HCT116 (cell line): ENCODE data around the gene CXXC5. TPM values are rescaled to one million over a fixed set of nuclear protein-coding genes. Genes with fewer than 3 reads are reported as not detected.

Experiments used
- ATAC-seq: fragments of 200-7000 bp; cut with Tn5 transposase; 2 replicates; pipeline ENCODE4 v1.9.1; 2020; ENCODE audit warnings: mild to moderate bottlenecking, moderate library complexity
- BruUV-seq: library from RNA; stranded (reverse); fragments of 400-500 nt; replicated peaks from 2 replicates; lab custom pipeline; 2021; lab: Mats Ljungman, UMichigan
- CTCF ChIA-PET: fragments of 300-600 bp; sonication (Branson Sonifier 250); formaldehyde crosslinking; loops from one replicate; lab custom pipeline; 2021; ENCODE audit warnings: antibody characterized with exemption; lab: Charles Lee
- POLR2A ChIA-PET: fragments of 300-600, 350-600 bp; sonication (Branson Sonifier 250); formaldehyde crosslinking; loops from one replicate; lab custom pipeline; 2021; ENCODE audit warnings: antibody characterized with exemption; lab: Charles Lee
- RAD21 ChIA-PET, 2 experiments: fragments of 300-600 bp; sonication (Branson Sonifier 250); formaldehyde crosslinking; loops; one replicate each; lab custom pipeline; 2023; ENCODE audit warnings: low total read pairs in 2 of 2; ENCODE audit not compliant: uncharacterized antibody in 2 of 2, unreplicated experiment in 2 of 2, low non-redundant PET in 1 of 2; lab: Charles Lee
- DNase-seq: peaks from one replicate; pipeline ENCODE4 v3.0.0-alpha.2; 2010; ENCODE audit warnings: low read depth, low spot score
- H2AFZ ChIP-seq: fragments of 200-600 bp; shearing (Covaris generic), sonication (generic); 2 replicates; pipeline ENCODE4 v1.6.1; 2017; ENCODE audit warnings: low read depth, mixed run types, mixed read lengths, antibody characterized with exemption, low read length; ENCODE audit not compliant: poor library complexity, severe bottlenecking
- H3K27ac ChIP-seq: 2 replicates; pipeline ENCODE4 v1.5.1; 2012; ENCODE audit warnings: low read depth, low read length
- H3K27me3 ChIP-seq: fragments of 200-600 bp; sonication (generic); 2 replicates; pipeline ENCODE4 v1.6.1; 2016; ENCODE audit warnings: mixed run types, low read length, mixed read lengths; ENCODE audit not compliant: insufficient read depth
- H3K36me3 ChIP-seq, 2 experiments: fragments of 200-500 bp in 1 of 2; fragments of 200-600 bp in 1 of 2; sonication (Bioruptor generic) in 1 of 2; sonication (generic) in 1 of 2; 2 replicates each; pipeline versions ENCODE4 v1.5.1 to v1.6.1; 2014 to 2016; ENCODE audit warnings: low read length in 2 of 2, inconsistent platforms in 1 of 2, mixed read lengths in 1 of 2, mixed run types in 1 of 2; ENCODE audit not compliant: insufficient read depth in 2 of 2, control insufficient read depth in 1 of 2
- H3K4me1 ChIP-seq, 2 experiments: fragments of 200-600 bp in 1 of 2; sonication (generic) in 1 of 2; 2 replicates each; pipeline versions ENCODE4 v1.5.1 to v1.6.1; 2012 to 2017; ENCODE audit warnings: low read length in 2 of 2, inconsistent platforms in 1 of 2, mild to moderate bottlenecking in 1 of 2, mixed read lengths in 1 of 2, mixed run types in 1 of 2, moderate library complexity in 1 of 2; ENCODE audit not compliant: insufficient read depth in 2 of 2, control insufficient read depth in 1 of 2
- H3K4me2 ChIP-seq: fragments of 200-600 bp; sonication (generic); 2 replicates; pipeline ENCODE4 v1.6.1; 2017; ENCODE audit warnings: mixed run types, low read length, mixed read lengths
- H3K4me3 ChIP-seq, 2 experiments: fragments of 200-600 bp in 1 of 2; sonication (generic) in 1 of 2; replicated peaks in 1 of 2; 2 replicates each; pipeline ENCODE4 v1.5.1; 2011 to 2016; ENCODE audit warnings: low read length in 2 of 2, control low read depth in 1 of 2, low read depth in 1 of 2, mild to moderate bottlenecking in 1 of 2, mixed read lengths in 1 of 2, mixed run types in 1 of 2
- H3K79me2 ChIP-seq: fragments of 200-600 bp; sonication (generic); 2 replicates; pipeline ENCODE4 v1.6.1; 2017; ENCODE audit warnings: mild to moderate bottlenecking, mixed run types, low read length, moderate library complexity, mixed read lengths; ENCODE audit not compliant: insufficient read depth
- H3K9ac ChIP-seq: fragments of 200-600 bp; sonication (generic); 2 replicates; pipeline ENCODE4 v1.6.1; 2016; ENCODE audit warnings: low read length, mixed read lengths
- H3K9me2 ChIP-seq: fragments of 200-600 bp; sonication (generic), shearing (Covaris generic); 2 replicates; pipeline ENCODE4 v1.6.1; 2017; ENCODE audit warnings: mixed run types, mild to moderate bottlenecking, moderate library complexity; ENCODE audit not compliant: insufficient read depth
- H3K9me3 ChIP-seq, 2 experiments: fragments of 200-500 bp in 1 of 2; fragments of 200-600 bp in 1 of 2; sonication (Bioruptor generic) in 1 of 2; sonication (generic) in 1 of 2; 2 replicates each; pipeline ENCODE4 v1.6.1; 2014 to 2017; ENCODE audit warnings: low read length in 2 of 2, mixed read lengths in 2 of 2, inconsistent platforms in 1 of 2, low read depth in 1 of 2, mild to moderate bottlenecking in 1 of 2, mixed run types in 1 of 2, moderate library complexity in 1 of 2; ENCODE audit not compliant: control insufficient read depth in 1 of 2, insufficient read depth in 1 of 2
- H4K20me1 ChIP-seq: fragments of 200-600 bp; sonication (generic), shearing (Covaris generic); 2 replicates; pipeline ENCODE4 v1.6.1; 2017; ENCODE audit warnings: mixed run types, mild to moderate bottlenecking, moderate library complexity; ENCODE audit not compliant: insufficient read depth
- ATF3 ChIP-seq: IDR thresholded peaks from 2 replicates; pipeline ENCODE4 v1.6.1; 2012
- CBX3 ChIP-seq: IDR thresholded peaks from 2 replicates; pipeline ENCODE4 v1.6.1; 2012; ENCODE audit warnings: low read depth
- CEBPB ChIP-seq: IDR thresholded peaks from 2 replicates; pipeline ENCODE4 v1.6.1; 2012; ENCODE audit warnings: low read depth
- CTCF ChIP-seq, 3 experiments: fragments of 200-600 bp in 1 of 3; sonication (generic) in 1 of 3; IDR thresholded peaks in 2 of 3; conservative IDR thresholded peaks in 1 of 3; 2 replicates each; pipeline ENCODE4 v1.5.1; 2012 to 2017; ENCODE audit warnings: low read depth in 2 of 3, low read length in 2 of 3, antibody characterized with exemption in 1 of 3, borderline replicate concordance in 1 of 3, control low read depth in 1 of 3, mild to moderate bottlenecking in 1 of 3, mixed read lengths in 1 of 3, mixed run types in 1 of 3, moderate library complexity in 1 of 3; ENCODE audit not compliant: insufficient read depth in 1 of 3
- EGR1 ChIP-seq: IDR thresholded peaks from 2 replicates; pipeline ENCODE4 v1.6.1; 2012; ENCODE audit warnings: low read depth
- ELF1 ChIP-seq: IDR thresholded peaks from 2 replicates; pipeline ENCODE4 v1.6.1; 2012; ENCODE audit warnings: low read depth, borderline replicate concordance
- EZH2 ChIP-seq: fragments of 200-600 bp; sonication (generic); IDR thresholded peaks from 2 replicates; pipeline ENCODE4 v1.6.1; 2017; ENCODE audit warnings: antibody characterized with exemption, mixed run types
- FOSL1 ChIP-seq: IDR thresholded peaks from 2 replicates; pipeline ENCODE4 v1.6.1; 2012; ENCODE audit warnings: low read depth
- JUND ChIP-seq: IDR thresholded peaks from 2 replicates; pipeline ENCODE4 v1.6.1; 2012
- POLR2A ChIP-seq: IDR thresholded peaks from 2 replicates; pipeline ENCODE4 v1.7.0; 2011; ENCODE audit warnings: borderline replicate concordance; ENCODE audit not compliant: insufficient read depth, insufficient read length; ENCODE audit errors: extremely low read depth
- POLR2AphosphoS5 ChIP-seq: IDR thresholded peaks from 2 replicates; pipeline ENCODE4 v1.6.1; 2011; ENCODE audit warnings: mild to moderate bottlenecking, low read depth, low read length, moderate library complexity
- REST ChIP-seq: IDR thresholded peaks from 2 replicates; pipeline ENCODE4 v1.6.1; 2012; ENCODE audit warnings: low read depth
- SIN3A ChIP-seq: IDR thresholded peaks from 2 replicates; pipeline ENCODE4 v1.6.1; 2012; ENCODE audit warnings: low read depth
- SP1 ChIP-seq: IDR thresholded peaks from 2 replicates; pipeline ENCODE4 v1.6.1; 2012; ENCODE audit warnings: low read depth
- TCF7L2 ChIP-seq: IDR thresholded peaks from 2 replicates; pipeline ENCODE4 v1.7.0; 2011; ENCODE audit warnings: borderline replicate concordance, inconsistent platforms; ENCODE audit not compliant: insufficient read depth, insufficient read length; ENCODE audit errors: extremely low read depth
- YY1 ChIP-seq: IDR thresholded peaks from 2 replicates; pipeline ENCODE4 v1.6.1; 2011; ENCODE audit warnings: low read length, low read depth, moderate library complexity, mild to moderate bottlenecking; ENCODE audit not compliant: insufficient replicate concordance; ENCODE audit errors: extremely low read depth
- ZFX ChIP-seq: fragments of 450-650 bp; IDR thresholded peaks from 2 replicates; pipeline ENCODE4 v1.6.1; 2017
- ZNF274 ChIP-seq: fragments of 200-500 bp; sonication (Bioruptor generic); IDR thresholded peaks from 2 replicates; pipeline ENCODE4 v1.6.1; 2014; ENCODE audit warnings: mild to moderate bottlenecking, low read depth, low read length, inconsistent platforms
- intact Hi-C: fragments of 100-400 bp; cut with micrococcal nuclease; formaldehyde crosslinking; loops from 2 replicates; pipeline ENCODE4 v1.10.0; 2022
- total RNA-seq: library from RNA; stranded (reverse); gene quantifications from one replicate; pipeline ENCODE4 v1.2.1, GENCODE V29; 2021; ENCODE audit not compliant: unreplicated experiment
- TF ChIP-seq, protein P1 (sequence below): IDR thresholded peaks from 2 replicates; pipeline ENCODE4 v1.6.1; 2012
- TF ChIP-seq, protein P2 (sequence below): IDR thresholded peaks from 2 replicates; pipeline ENCODE4 v1.6.1; 2011; ENCODE audit warnings: mild to moderate bottlenecking, low read length, moderate library complexity; ENCODE audit not compliant: insufficient replicate concordance; ENCODE audit errors: extremely low read depth

CXXC5 gene
- total RNA-seq, 1 experiment from 2014 or later, result 43.1 TPM

GRCh38 chr5:139650689-139651042 is 2.5 kb downstream of the CXXC5 start:
- Histone ChIP-seq H4K20me1 (peaks cover 6% of the 10 kb centered on the region; the same call in 1 of the 2 replicates), H3K9ac (peak overlapping the region; percentile 40), H3K36me3 (no peaks in the 10 kb centered on the region), H3K9me2 (no peaks in the 10 kb centered on the region), H3K4me3 (peak overlapping the region; percentile 1 to 25; a peak in 2 of 4 replicates), H3K4me1 (peaks cover 59 to 71% of the 10 kb centered on the region in 2 experiments), H3K9me3 (no peaks in the 10 kb centered on the region), H3K27me3 (no peaks in the 10 kb centered on the region), H2AFZ (no peak overlapping the region), H3K79me2 (peaks cover 69% of the 10 kb centered on the region), H3K4me2 (peak overlapping the region; percentile 84), H3K27ac (peak overlapping the region; percentile 88)
- POLR2A ChIA-PET, result interaction anchor here (3.9 kb wide), 1 partner anchor 13 kb away, joined by 62 read pairs; no protein-coding TSS in a partner anchor
- BruUV-seq, result no TSS peak
- RAD21 ChIA-PET, result no interaction called here
- DNase-seq (no peak), ATAC-seq (no peak)
- TF ChIP-seq CTCF (IDR thresholded peaks at IDR 0.05 in 2 of 3, conservative IDR thresholded peaks at IDR 0.05 in 1 of 3; ENCODE audit: borderline replicate concordance in 1 of 3, insufficient read depth in 1 of 3, low read depth in 2 of 3, low read length in 2 of 3) (no peak), ZFX (no peak), CBX3 (no peak), CEBPB (no peak), EZH2 (no peak), FOSL1 (no peak), ATF3 (no peak), EGR1 (no peak), YY1 (no peak), JUND (no peak), SP1 (no peak), REST (no peak), POLR2A (no peak), SIN3A (no peak), ZNF274 (no peak), TCF7L2 (no peak), POLR2AphosphoS5 (no peak), ELF1 (no peak)
- TF ChIP-seq, protein P1, sequence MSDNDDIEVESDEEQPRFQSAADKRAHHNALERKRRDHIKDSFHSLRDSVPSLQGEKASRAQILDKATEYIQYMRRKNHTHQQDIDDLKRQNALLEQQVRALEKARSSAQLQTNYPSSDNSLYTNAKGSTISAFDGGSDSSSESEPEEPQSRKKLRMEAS, result no peak
- TF ChIP-seq, protein P2, sequence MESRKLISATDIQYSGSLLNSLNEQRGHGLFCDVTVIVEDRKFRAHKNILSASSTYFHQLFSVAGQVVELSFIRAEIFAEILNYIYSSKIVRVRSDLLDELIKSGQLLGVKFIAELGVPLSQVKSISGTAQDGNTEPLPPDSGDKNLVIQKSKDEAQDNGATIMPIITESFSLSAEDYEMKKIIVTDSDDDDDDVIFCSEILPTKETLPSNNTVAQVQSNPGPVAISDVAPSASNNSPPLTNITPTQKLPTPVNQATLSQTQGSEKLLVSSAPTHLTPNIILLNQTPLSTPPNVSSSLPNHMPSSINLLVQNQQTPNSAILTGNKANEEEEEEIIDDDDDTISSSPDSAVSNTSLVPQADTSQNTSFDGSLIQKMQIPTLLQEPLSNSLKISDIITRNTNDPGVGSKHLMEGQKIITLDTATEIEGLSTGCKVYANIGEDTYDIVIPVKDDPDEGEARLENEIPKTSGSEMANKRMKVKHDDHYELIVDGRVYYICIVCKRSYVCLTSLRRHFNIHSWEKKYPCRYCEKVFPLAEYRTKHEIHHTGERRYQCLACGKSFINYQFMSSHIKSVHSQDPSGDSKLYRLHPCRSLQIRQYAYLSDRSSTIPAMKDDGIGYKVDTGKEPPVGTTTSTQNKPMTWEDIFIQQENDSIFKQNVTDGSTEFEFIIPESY, result no peak
- CTCF ChIA-PET, result interaction anchor here (1.3 kb wide), 1 partner anchor 15 kb away, joined by 3 read pairs; no protein-coding TSS in a partner anchor
- intact Hi-C loops, result no loop called here
